WTC11 (cell line): ENCODE measurements around the gene FLYWCH2.

ENCODE experiments used
- ZNF219 ChIP-seq: sonication (generic); formaldehyde crosslinking; IDR thresholded peaks from 2 replicates; pipeline ENCODE4 v1.8.0; 2023; ENCODE audit warnings: missing genetic modification reagents, mild to moderate bottlenecking, borderline replicate concordance
- ZNF232 ChIP-seq: sonication (generic); formaldehyde crosslinking; IDR thresholded peaks from 2 replicates; pipeline ENCODE4 v1.8.0; 2022; ENCODE audit warnings: mild to moderate bottlenecking, missing genetic modification reagents
- TF ChIP-seq, protein P1 (sequence below): fragments of 200-600 bp; IDR thresholded peaks from 2 replicates; pipeline ENCODE4 v1.8.0; 2022; ENCODE audit warnings: antibody characterized with exemption
- TF ChIP-seq, protein P2 (sequence below): sonication (generic); formaldehyde crosslinking; IDR thresholded peaks from 2 replicates; pipeline ENCODE4 v1.8.0; 2022; ENCODE audit warnings: mild to moderate bottlenecking, missing genetic modification reagents
- TF ChIP-seq, protein P3 (sequence below): sonication (generic); formaldehyde crosslinking; IDR thresholded peaks from 2 replicates; pipeline ENCODE4 v1.8.1; 2023; ENCODE audit warnings: mild to moderate bottlenecking, missing genetic modification reagents
- TF ChIP-seq, protein P4 (sequence below): sonication (generic); formaldehyde crosslinking; IDR thresholded peaks from 2 replicates; pipeline ENCODE4 v1.8.0; 2022; ENCODE audit warnings: mild to moderate bottlenecking, missing genetic modification reagents
- TF ChIP-seq, protein P5 (sequence below): sonication (generic); formaldehyde crosslinking; IDR thresholded peaks from 2 replicates; pipeline ENCODE4 v1.8.0; 2022; ENCODE audit warnings: mild to moderate bottlenecking, missing genetic modification reagents

DNA sequence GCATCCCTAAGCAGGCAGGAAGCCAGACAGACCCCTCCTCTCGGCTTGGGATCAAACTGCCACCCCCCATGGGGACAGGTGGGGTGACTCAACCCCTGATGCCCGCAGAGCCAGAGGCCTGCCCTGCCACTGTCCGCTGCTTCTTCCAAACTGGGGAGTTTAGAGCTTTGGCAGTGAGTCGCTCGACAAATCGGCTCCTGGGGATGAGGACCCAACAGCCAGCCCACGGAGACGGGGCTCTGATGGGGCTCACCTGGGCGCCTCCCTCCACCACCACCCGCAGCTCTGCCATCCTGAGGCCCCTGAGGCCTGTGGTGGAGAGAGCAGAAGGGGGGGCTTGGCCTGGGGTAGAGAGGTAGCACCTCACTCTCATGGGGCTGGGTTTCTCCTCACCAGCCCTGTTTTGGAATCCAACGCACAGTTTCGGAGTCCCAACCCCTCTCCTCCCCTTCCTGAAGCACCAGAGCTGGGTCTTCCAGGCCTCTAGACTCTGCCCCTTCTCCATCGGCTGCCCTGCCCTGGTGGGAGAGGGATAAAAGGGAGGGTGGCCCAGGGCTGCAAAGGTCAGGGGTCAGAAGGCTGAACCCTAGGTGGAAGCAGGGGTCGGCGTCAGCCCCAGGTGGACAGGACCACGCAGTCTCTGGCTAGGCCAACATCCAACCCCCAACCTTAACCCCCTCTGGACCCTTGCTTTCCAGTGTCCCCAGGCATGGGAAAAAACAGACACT lies 30.8 kb upstream of the FLYWCH2 start:
- TF ChIP-seq, protein P1, sequence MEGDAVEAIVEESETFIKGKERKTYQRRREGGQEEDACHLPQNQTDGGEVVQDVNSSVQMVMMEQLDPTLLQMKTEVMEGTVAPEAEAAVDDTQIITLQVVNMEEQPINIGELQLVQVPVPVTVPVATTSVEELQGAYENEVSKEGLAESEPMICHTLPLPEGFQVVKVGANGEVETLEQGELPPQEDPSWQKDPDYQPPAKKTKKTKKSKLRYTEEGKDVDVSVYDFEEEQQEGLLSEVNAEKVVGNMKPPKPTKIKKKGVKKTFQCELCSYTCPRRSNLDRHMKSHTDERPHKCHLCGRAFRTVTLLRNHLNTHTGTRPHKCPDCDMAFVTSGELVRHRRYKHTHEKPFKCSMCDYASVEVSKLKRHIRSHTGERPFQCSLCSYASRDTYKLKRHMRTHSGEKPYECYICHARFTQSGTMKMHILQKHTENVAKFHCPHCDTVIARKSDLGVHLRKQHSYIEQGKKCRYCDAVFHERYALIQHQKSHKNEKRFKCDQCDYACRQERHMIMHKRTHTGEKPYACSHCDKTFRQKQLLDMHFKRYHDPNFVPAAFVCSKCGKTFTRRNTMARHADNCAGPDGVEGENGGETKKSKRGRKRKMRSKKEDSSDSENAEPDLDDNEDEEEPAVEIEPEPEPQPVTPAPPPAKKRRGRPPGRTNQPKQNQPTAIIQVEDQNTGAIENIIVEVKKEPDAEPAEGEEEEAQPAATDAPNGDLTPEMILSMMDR, result no peak
- no peak for TF ChIP-seq ZNF232 (CRISPR knock-in tag)
- no peak for TF ChIP-seq ZNF219 (CRISPR knock-in tag)
- TF ChIP-seq, protein P2, sequence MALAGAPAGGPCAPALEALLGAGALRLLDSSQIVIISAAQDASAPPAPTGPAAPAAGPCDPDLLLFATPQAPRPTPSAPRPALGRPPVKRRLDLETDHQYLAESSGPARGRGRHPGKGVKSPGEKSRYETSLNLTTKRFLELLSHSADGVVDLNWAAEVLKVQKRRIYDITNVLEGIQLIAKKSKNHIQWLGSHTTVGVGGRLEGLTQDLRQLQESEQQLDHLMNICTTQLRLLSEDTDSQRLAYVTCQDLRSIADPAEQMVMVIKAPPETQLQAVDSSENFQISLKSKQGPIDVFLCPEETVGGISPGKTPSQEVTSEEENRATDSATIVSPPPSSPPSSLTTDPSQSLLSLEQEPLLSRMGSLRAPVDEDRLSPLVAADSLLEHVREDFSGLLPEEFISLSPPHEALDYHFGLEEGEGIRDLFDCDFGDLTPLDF, result no peak
- TF ChIP-seq, protein P3, sequence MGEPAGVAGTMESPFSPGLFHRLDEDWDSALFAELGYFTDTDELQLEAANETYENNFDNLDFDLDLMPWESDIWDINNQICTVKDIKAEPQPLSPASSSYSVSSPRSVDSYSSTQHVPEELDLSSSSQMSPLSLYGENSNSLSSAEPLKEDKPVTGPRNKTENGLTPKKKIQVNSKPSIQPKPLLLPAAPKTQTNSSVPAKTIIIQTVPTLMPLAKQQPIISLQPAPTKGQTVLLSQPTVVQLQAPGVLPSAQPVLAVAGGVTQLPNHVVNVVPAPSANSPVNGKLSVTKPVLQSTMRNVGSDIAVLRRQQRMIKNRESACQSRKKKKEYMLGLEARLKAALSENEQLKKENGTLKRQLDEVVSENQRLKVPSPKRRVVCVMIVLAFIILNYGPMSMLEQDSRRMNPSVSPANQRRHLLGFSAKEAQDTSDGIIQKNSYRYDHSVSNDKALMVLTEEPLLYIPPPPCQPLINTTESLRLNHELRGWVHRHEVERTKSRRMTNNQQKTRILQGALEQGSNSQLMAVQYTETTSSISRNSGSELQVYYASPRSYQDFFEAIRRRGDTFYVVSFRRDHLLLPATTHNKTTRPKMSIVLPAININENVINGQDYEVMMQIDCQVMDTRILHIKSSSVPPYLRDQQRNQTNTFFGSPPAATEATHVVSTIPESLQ, result no peak
- TF ChIP-seq, protein P4, sequence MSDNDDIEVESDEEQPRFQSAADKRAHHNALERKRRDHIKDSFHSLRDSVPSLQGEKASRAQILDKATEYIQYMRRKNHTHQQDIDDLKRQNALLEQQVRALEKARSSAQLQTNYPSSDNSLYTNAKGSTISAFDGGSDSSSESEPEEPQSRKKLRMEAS (CRISPR knock-in tag), result no peak
- TF ChIP-seq, protein P5, sequence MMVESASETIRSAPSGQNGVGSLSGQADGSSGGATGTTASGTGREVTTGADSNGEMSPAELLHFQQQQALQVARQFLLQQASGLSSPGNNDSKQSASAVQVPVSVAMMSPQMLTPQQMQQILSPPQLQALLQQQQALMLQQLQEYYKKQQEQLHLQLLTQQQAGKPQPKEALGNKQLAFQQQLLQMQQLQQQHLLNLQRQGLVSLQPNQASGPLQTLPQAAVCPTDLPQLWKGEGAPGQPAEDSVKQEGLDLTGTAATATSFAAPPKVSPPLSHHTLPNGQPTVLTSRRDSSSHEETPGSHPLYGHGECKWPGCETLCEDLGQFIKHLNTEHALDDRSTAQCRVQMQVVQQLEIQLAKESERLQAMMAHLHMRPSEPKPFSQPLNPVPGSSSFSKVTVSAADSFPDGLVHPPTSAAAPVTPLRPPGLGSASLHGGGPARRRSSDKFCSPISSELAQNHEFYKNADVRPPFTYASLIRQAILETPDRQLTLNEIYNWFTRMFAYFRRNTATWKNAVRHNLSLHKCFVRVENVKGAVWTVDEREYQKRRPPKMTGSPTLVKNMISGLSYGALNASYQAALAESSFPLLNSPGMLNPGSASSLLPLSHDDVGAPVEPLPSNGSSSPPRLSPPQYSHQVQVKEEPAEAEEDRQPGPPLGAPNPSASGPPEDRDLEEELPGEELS (CRISPR knock-in tag), result no peak
